ENCODE results near the gene SUGT1.
"Not testable (repeated sequence)": the region's sequence is repeated elsewhere in the genome, so short reads cannot be mapped to it uniquely, and the experiment has no call there.

The SUGT1 gene

DNA sequence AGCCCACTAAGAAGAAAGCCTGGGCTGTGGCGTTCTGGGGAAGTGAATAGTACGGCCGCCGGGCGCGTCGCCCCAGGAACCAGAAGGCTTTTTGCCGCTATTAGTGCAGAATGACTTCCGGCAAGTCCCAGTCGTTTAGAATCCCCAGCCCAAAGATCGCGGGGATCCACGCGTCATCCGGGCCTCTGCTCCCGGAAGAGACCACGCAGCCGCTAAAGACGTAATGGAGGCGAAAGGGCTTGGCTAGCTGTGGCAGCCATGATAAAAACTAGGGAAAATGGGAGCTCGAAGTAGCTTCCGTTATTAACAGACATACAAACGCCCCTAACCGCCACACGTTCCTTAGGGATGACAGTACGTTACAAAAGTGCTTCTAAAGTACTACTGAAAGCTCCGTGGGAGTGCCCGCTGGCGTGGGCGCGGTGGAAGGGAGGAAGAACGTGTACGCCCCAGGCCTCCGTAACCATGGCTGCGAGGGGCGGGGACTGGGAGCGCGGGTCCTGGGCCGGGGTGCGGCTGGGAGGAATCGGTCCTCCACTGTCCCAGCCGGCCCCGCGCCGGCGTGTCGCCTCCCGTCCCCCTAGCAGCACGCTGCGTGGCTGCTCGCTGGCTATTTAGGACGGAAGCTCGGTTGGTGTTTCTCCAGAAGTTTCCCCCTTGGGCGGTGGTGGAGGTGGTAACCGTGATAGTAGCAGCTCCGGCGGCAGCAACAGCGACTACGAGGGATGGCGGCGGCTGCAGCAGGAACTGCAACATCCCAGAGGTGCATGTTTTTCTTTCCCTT lies at the start of gene SUGT1:
Gene SUGT1, plus strand, starts transcription at position 641 of the 784 bp plus-strand sequence. Its CDS starts 85 bp downstream, at position 726.
- peaks cover 14% of the 10 kb centered on the region for H3K79me2 ChIP-seq
- peak within 1 kb of the TSS; percentile 95 for H2AFZ ChIP-seq
- peaks cover 2% of the 10 kb centered on the region for H3K4me1 ChIP-seq
- no peaks in the 10 kb centered on the region for H3K27me3 ChIP-seq (ENCODE audit: control insufficient read depth, insufficient read depth, low read length)
- no peaks in the 10 kb centered on the region for H3K9me3 ChIP-seq (ENCODE audit: control insufficient read depth, low read length)
- TF ChIP-seq, protein P1, sequence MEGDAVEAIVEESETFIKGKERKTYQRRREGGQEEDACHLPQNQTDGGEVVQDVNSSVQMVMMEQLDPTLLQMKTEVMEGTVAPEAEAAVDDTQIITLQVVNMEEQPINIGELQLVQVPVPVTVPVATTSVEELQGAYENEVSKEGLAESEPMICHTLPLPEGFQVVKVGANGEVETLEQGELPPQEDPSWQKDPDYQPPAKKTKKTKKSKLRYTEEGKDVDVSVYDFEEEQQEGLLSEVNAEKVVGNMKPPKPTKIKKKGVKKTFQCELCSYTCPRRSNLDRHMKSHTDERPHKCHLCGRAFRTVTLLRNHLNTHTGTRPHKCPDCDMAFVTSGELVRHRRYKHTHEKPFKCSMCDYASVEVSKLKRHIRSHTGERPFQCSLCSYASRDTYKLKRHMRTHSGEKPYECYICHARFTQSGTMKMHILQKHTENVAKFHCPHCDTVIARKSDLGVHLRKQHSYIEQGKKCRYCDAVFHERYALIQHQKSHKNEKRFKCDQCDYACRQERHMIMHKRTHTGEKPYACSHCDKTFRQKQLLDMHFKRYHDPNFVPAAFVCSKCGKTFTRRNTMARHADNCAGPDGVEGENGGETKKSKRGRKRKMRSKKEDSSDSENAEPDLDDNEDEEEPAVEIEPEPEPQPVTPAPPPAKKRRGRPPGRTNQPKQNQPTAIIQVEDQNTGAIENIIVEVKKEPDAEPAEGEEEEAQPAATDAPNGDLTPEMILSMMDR (IDR thresholded peaks at IDR 0.05): peak; percentile 45
- H3K4me3 ChIP-seq (ENCODE audit: low read depth, low read length): peak within 1 kb of the TSS; percentile 92
- no peaks in the 10 kb centered on the region for H3K36me3 ChIP-seq (ENCODE audit: control insufficient read depth, insufficient read depth, low read length)
- H3K4me2 ChIP-seq (ENCODE audit: low read length): peak within 1 kb of the TSS; percentile 86
- peak within 1 kb of the TSS; percentile 53 for H3K9ac ChIP-seq
- H3K27ac ChIP-seq: peak within 1 kb of the TSS; percentile 100

DNA sequence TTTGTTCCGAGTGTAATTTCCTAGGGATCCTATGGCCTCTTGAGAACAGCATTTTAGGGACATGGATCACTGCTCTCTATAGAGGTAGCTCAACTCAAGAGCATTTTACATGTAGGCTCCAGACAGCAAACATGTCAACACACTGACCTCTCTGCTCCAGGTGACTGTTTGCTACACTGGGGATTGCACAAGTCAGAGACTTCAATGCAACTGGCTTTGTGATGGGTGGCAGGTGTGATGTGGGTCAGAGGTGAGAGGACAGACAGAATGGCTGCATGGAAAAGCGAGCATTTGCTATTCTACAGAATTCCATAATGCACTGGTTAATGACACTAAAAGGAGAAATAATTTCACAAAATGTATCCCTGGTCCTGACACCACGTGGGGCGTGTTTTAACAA lies 49.3 kb upstream of the SUGT1 start:
- not testable (repeated sequence) for H2AFZ ChIP-seq; H3K9ac ChIP-seq; H3K4me2 ChIP-seq (ENCODE audit: low read length); H3K27ac ChIP-seq; H3K27me3 ChIP-seq (ENCODE audit: control insufficient read depth, insufficient read depth, low read length); H3K4me3 ChIP-seq (ENCODE audit: low read depth, low read length); H3K36me3 ChIP-seq (ENCODE audit: control insufficient read depth, insufficient read depth, low read length); H3K79me2 ChIP-seq; H3K4me1 ChIP-seq; H3K9me3 ChIP-seq (ENCODE audit: control insufficient read depth, low read length)

DNA sequence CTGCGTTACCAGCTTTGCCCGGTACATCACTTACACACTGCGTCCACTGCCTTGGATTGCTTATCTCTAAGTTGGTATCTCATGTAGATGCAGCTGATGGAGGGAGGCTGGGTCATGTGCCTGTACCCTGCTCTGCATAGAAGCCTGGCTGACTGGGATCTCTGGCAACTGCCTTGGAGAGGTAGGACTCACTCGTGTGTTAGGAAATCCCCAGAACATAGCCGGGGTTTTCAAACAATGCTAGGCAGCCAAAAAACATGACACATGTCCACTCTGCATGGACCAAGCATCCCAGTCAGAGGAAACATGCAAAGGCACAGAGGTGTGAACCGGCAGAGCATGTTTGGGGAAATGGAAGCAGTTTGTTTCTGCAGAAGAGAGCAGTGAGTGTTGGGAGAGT lies 46.5 kb upstream of the SUGT1 start:
- not testable (repeated sequence) for H2AFZ ChIP-seq; H3K4me3 ChIP-seq (ENCODE audit: low read depth, low read length); H3K27ac ChIP-seq; H3K9me3 ChIP-seq (ENCODE audit: control insufficient read depth, low read length); H3K27me3 ChIP-seq (ENCODE audit: control insufficient read depth, insufficient read depth, low read length); H3K4me1 ChIP-seq; H3K79me2 ChIP-seq; H3K36me3 ChIP-seq (ENCODE audit: control insufficient read depth, insufficient read depth, low read length); H3K4me2 ChIP-seq (ENCODE audit: low read length); H3K9ac ChIP-seq

DNA sequence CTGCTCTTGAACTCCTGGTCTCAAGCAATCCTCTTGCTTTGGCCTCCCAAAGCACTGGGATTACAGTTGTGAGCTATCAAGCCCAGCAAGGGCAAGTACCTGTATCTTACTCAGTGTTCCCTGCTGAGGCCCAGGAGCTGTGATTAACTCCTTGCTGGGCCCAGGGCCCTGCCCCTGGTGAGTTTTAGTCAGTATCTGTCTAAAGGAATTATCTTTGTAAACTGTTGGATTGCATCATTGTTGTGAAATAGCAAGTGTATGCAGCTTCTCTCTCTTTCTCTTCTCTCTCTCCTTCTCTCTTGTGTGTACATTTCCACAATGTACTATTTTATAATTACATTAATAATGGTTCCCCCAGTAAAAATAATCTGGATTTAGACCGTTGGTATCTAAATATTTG lies 45.8 kb upstream of the SUGT1 start:
- H3K27me3 ChIP-seq (ENCODE audit: control insufficient read depth, insufficient read depth, low read length); H2AFZ ChIP-seq; H3K36me3 ChIP-seq (ENCODE audit: control insufficient read depth, insufficient read depth, low read length); H3K4me3 ChIP-seq (ENCODE audit: low read depth, low read length); H3K4me1 ChIP-seq; H3K4me2 ChIP-seq (ENCODE audit: low read length); H3K79me2 ChIP-seq; H3K9me3 ChIP-seq (ENCODE audit: control insufficient read depth, low read length); H3K9ac ChIP-seq; H3K27ac ChIP-seq: not testable (repeated sequence)

GRCh38 chr13:52608184-52608583 lies 44.5 kb upstream of the SUGT1 start:
- not testable (repeated sequence) for H3K27me3 ChIP-seq (ENCODE audit: control insufficient read depth, insufficient read depth, low read length); H3K4me1 ChIP-seq; H3K9ac ChIP-seq; H3K4me3 ChIP-seq (ENCODE audit: low read depth, low read length); H3K27ac ChIP-seq; H3K4me2 ChIP-seq (ENCODE audit: low read length); H2AFZ ChIP-seq; H3K36me3 ChIP-seq (ENCODE audit: control insufficient read depth, insufficient read depth, low read length); H3K9me3 ChIP-seq (ENCODE audit: control insufficient read depth, low read length); H3K79me2 ChIP-seq

DNA sequence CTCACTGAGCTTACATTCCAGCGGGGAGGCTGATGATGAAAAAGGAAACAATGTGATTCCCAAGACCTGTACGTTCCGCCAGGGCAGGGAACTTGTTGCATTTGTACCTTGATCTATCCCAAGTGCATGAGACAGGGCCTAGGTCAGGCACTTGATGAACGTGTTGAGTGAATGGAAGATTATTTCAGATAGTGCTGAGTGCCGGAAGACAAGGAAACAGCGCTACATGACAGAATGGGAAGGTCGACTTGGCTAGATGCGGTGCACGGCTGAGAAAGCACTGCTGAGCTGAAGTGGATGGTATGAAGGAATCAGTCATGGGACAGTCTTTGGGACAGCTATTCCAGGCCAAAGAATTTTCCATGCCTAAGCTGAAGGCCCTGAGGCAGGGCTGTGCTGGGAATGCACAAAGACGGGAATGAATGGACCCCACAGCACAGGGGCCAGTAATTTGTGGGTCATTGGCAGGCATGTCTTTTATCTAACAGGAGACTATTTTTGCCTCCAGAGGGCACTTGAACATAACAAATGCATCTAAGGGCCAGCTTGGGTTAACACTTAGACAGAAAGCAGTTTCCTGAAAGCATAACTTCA lies 43.5 kb upstream of the SUGT1 start:
- H3K27ac ChIP-seq; H3K9ac ChIP-seq; H2AFZ ChIP-seq; H3K27me3 ChIP-seq (ENCODE audit: control insufficient read depth, insufficient read depth, low read length); H3K4me3 ChIP-seq (ENCODE audit: low read depth, low read length); H3K4me1 ChIP-seq; H3K9me3 ChIP-seq (ENCODE audit: control insufficient read depth, low read length); H3K4me2 ChIP-seq (ENCODE audit: low read length); H3K36me3 ChIP-seq (ENCODE audit: control insufficient read depth, insufficient read depth, low read length); H3K79me2 ChIP-seq: not testable (repeated sequence)
- TF ChIP-seq, protein P1 (IDR thresholded peaks at IDR 0.05): peak; percentile 16

GRCh38 chr13:52610158-52610557 lies 42.5 kb upstream of the SUGT1 start:
- not testable (repeated sequence) for H3K79me2 ChIP-seq; H3K4me1 ChIP-seq; H3K9ac ChIP-seq; H3K9me3 ChIP-seq (ENCODE audit: control insufficient read depth, low read length); H3K4me2 ChIP-seq (ENCODE audit: low read length); H3K27ac ChIP-seq; H3K27me3 ChIP-seq (ENCODE audit: control insufficient read depth, insufficient read depth, low read length); H3K36me3 ChIP-seq (ENCODE audit: control insufficient read depth, insufficient read depth, low read length); H3K4me3 ChIP-seq (ENCODE audit: low read depth, low read length); H2AFZ ChIP-seq

Data from parathyroid adenoma (tissue), 2 donors.